SK-N-SH (cell line): Measurements from ENCODE around the gene HIPK3.
"Not testable (repeated sequence)": the region's sequence is repeated elsewhere in the genome, so short reads cannot be mapped to it uniquely, and the experiment has no call there.

Experiments used
- CTCF ChIP-seq: fragments of 200-600 bp; sonication (generic); IDR thresholded peaks from 2 replicates; pipeline ENCODE4 v1.6.1; 2017; ENCODE audit warnings: antibody characterized with exemption, mild to moderate bottlenecking, moderate library complexity
- EP300 ChIP-seq, 2 experiments: IDR thresholded peaks; 2 replicates each; pipeline versions ENCODE4 v1.4.0 to v1.6.1; 2012; ENCODE audit warnings: borderline replicate concordance in 1 of 2, low read depth in 1 of 2, low read length in 1 of 2
- EZH2phosphoT487 ChIP-seq: fragments of 200-600 bp; sonication (generic); IDR thresholded peaks from 2 replicates; pipeline ENCODE4 v1.6.1; 2017; ENCODE audit warnings: low read depth, mixed run types, mild to moderate bottlenecking, antibody characterized with exemption, moderate library complexity, borderline replicate concordance
- JUND ChIP-seq: IDR thresholded peaks from 2 replicates; pipeline ENCODE4 v1.4.0; 2012
- POLR2AphosphoS5 ChIP-seq: IDR thresholded peaks from 2 replicates; pipeline ENCODE4 v1.6.1; 2012; ENCODE audit warnings: low read depth, low read length
- RFX5 ChIP-seq: IDR thresholded peaks from 2 replicates; pipeline ENCODE4 v1.6.1; 2012; ENCODE audit warnings: mild to moderate bottlenecking, improper control_type of control experiment, low read length
- SIN3A ChIP-seq: IDR thresholded peaks from 2 replicates; pipeline ENCODE4 v1.6.1; 2012; ENCODE audit warnings: low read depth, mild to moderate bottlenecking, low read length, moderate library complexity, borderline replicate concordance
- SMC3 ChIP-seq: IDR thresholded peaks from 2 replicates; pipeline ENCODE4 v1.6.1; 2012; ENCODE audit warnings: low read depth, low read length, improper control_type of control experiment
- YY1 ChIP-seq: IDR thresholded peaks from 2 replicates; pipeline ENCODE4 v1.4.0; 2012; ENCODE audit warnings: low read depth, mild to moderate bottlenecking
- TF ChIP-seq, protein P1 (sequence below): IDR thresholded peaks from 2 replicates; pipeline ENCODE4 v1.4.0; 2012; ENCODE audit warnings: low read depth

- not testable (repeated sequence) for TF ChIP-seq POLR2AphosphoS5; CTCF; SMC3; EZH2phosphoT487; YY1; SIN3A; RFX5; EP300 (IDR thresholded peaks at IDR 0.05; ENCODE audit: borderline replicate concordance in 1 of 2, low read depth in 1 of 2, low read length in 1 of 2); JUND
- TF ChIP-seq, protein P1, sequence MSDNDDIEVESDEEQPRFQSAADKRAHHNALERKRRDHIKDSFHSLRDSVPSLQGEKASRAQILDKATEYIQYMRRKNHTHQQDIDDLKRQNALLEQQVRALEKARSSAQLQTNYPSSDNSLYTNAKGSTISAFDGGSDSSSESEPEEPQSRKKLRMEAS = not testable (repeated sequence)
These were observed 111.3 kb downstream of the HIPK3 start for GRCh38 chr11:33368475-33368874.
